HepG2 (cell line): ENCODE results near the gene AURKA. TPM values are rescaled to one million over a fixed set of nuclear protein-coding genes. Genes with fewer than 3 reads are reported as not detected.

ENCODE experiments used
- ATAC-seq: fragments of 200-7000 bp; cut with Tn5 transposase; 3 replicates; pipeline ENCODE4 v1.9.1; 2020; ENCODE audit warnings: mild to moderate bottlenecking, moderate library complexity
- BruUV-seq: library from RNA; stranded (reverse); fragments of 400-500 nt; replicated peaks from 2 replicates; lab custom pipeline; 2021; lab: Mats Ljungman, UMichigan
- CTCF ChIA-PET: fragments of 300-600 bp; formaldehyde crosslinking; extraction: SDS; loops from one replicate; lab custom pipeline; 2021; ENCODE audit warnings: low total read pairs, inconsistent platforms, low intra/inter-chr PET ratio; lab: Yijun Ruan, JAX
- POLR2A ChIA-PET: fragments of 350-600 bp; sonication (Branson Sonifier 250); formaldehyde crosslinking; loops from one replicate; lab custom pipeline; 2020; ENCODE audit warnings: antibody characterized with exemption, inconsistent platforms; lab: Yijun Ruan, JAX
- DNase-seq: peaks from one replicate; pipeline ENCODE4 v3.0.0-alpha.2; 2015; ENCODE audit warnings: low spot score
- FAIRE-seq: peaks from 3 replicates; lab custom pipeline; 2011; peaks lifted over from hg19 to GRCh38; lab: Jason Lieb, UNC
- H2AFZ ChIP-seq: one replicate; pipeline ENCODE4 v1.6.1; 2011; ENCODE audit warnings: low read length, inconsistent platforms
- H3K27ac ChIP-seq: fragments of 300-600 bp; 3 replicates; pipeline ENCODE4 v1.8.0; 2011; ENCODE audit warnings: mixed run types, mild to moderate bottlenecking, mixed read lengths, low read length, inconsistent platforms; ENCODE audit not compliant: insufficient read depth; ENCODE audit errors: extremely low read length
- H3K27me3 ChIP-seq, 2 experiments: fragments of 200-600 bp in 1 of 2; 2 replicates in 1 of 2; 3 replicates in 1 of 2; pipeline versions ENCODE4 v1.6.0 to v1.8.0; 2011; ENCODE audit warnings: low read length in 2 of 2, mild to moderate bottlenecking in 2 of 2, moderate library complexity in 2 of 2, inconsistent platforms in 1 of 2; ENCODE audit not compliant: insufficient read depth in 2 of 2, control insufficient read depth in 1 of 2
- H3K36me3 ChIP-seq, 2 experiments: fragments of 200-600 bp in 1 of 2; replicated peaks in 1 of 2; 2 replicates in 1 of 2; 3 replicates in 1 of 2; pipeline versions ENCODE4 v1.5.1 to v1.8.0; 2011; ENCODE audit warnings: low read length in 2 of 2, inconsistent platforms in 1 of 2; ENCODE audit not compliant: insufficient read depth in 2 of 2, control insufficient read depth in 1 of 2
- H3K4me1 ChIP-seq: 2 replicates; pipeline ENCODE4 v1.5.1; 2012; ENCODE audit warnings: low read length, inconsistent platforms; ENCODE audit not compliant: insufficient read depth
- H3K4me2 ChIP-seq: 2 replicates; pipeline ENCODE4 v1.6.0; 2011; ENCODE audit warnings: low read depth, low read length, inconsistent platforms
- H3K4me3 ChIP-seq, 3 experiments: fragments of 200-600 bp in 1 of 3; sonication (generic), shearing (Covaris generic) in 1 of 3; replicated peaks in 1 of 3; 2 replicates each; pipeline ENCODE4 v1.5.1; 2011 to 2016; ENCODE audit warnings: low read length in 3 of 3, inconsistent platforms in 2 of 3, low read depth in 2 of 3, mild to moderate bottlenecking in 2 of 3, control low read depth in 1 of 3, mixed read lengths in 1 of 3; ENCODE audit not compliant: insufficient read depth in 1 of 3
- H3K79me2 ChIP-seq: one replicate; pipeline ENCODE4 v1.6.1; 2011; ENCODE audit warnings: low read length, inconsistent platforms; ENCODE audit not compliant: insufficient read depth
- H3K9ac ChIP-seq: 2 replicates; pipeline ENCODE4 v1.6.0; 2011; ENCODE audit warnings: mild to moderate bottlenecking, low read depth, low read length, inconsistent platforms; ENCODE audit not compliant: insufficient read depth
- H3K9me3 ChIP-seq: 2 replicates; pipeline ENCODE4 v1.5.1; 2012; ENCODE audit warnings: mild to moderate bottlenecking, low read length
- H4K20me1 ChIP-seq: 2 replicates; pipeline ENCODE4 v1.6.0; 2011; ENCODE audit warnings: inconsistent platforms, mild to moderate bottlenecking, low read length, moderate library complexity; ENCODE audit not compliant: insufficient read depth
- BATF2 ChIP-seq: sonication (generic); formaldehyde crosslinking; IDR thresholded peaks from 2 replicates; pipeline ENCODE4 v1.8.0; 2022; ENCODE audit warnings: mild to moderate bottlenecking, missing genetic modification reagents, moderate library complexity
- DR1 ChIP-seq: sonication (generic); formaldehyde crosslinking; IDR thresholded peaks from 2 replicates; pipeline ENCODE4 v1.8.0; 2021; ENCODE audit warnings: mild to moderate bottlenecking, missing genetic modification reagents, inconsistent platforms
- HDAC6 ChIP-seq: fragments of 200-600 bp; sonication (generic); IDR thresholded peaks from 2 replicates; pipeline ENCODE4 v1.7.0; 2017; ENCODE audit warnings: mild to moderate bottlenecking, antibody characterized with exemption, low read length, low read depth
- HNF1A ChIP-seq, 2 experiments: sonication (generic) in 1 of 2; formaldehyde crosslinking in 1 of 2; IDR thresholded peaks; 2 replicates each; pipeline versions ENCODE4 v1.4.0 to v1.6.1; 2016 to 2020; ENCODE audit warnings: borderline replicate concordance in 1 of 2, low read depth in 1 of 2, mild to moderate bottlenecking in 1 of 2, missing genetic modification reagents in 1 of 2
- HNRNPUL1 ChIP-seq: fragments of 200-400 bp; formaldehyde crosslinking; IDR thresholded peaks from 2 replicates; pipeline ENCODE4 v1.6.1; 2017; ENCODE audit warnings: low read depth, mild to moderate bottlenecking, low read length, moderate library complexity
- IRF2 ChIP-seq: IDR thresholded peaks from 2 replicates; pipeline ENCODE4 v1.6.1; 2018; ENCODE audit warnings: missing genetic modification reagents, missing compliant biosample characterization
- RNF2 ChIP-seq: fragments of 450-650 bp; conservative IDR thresholded peaks from 2 replicates; pipeline ENCODE4 v1.6.1; 2016; ENCODE audit warnings: low read depth
- SAP130 ChIP-seq: IDR thresholded peaks from 2 replicates; pipeline ENCODE4 v1.6.1; 2016; ENCODE audit warnings: low read depth
- SNAI1 ChIP-seq: sonication (generic); formaldehyde crosslinking; IDR thresholded peaks from 2 replicates; pipeline ENCODE4 v1.5.0; 2020; ENCODE audit warnings: mild to moderate bottlenecking, missing genetic modification reagents, borderline replicate concordance
- SRF ChIP-seq: IDR thresholded peaks from 2 replicates; pipeline ENCODE4 v1.6.1; 2011; ENCODE audit warnings: mild to moderate bottlenecking, low read depth, low read length, moderate library complexity
- TP53 ChIP-seq: sonication (generic); formaldehyde crosslinking; conservative IDR thresholded peaks from 2 replicates; pipeline ENCODE4 v1.4.0; 2020; ENCODE audit warnings: missing genetic modification reagents
- ZBTB2 ChIP-seq: sonication (generic); formaldehyde crosslinking; IDR thresholded peaks from 2 replicates; pipeline ENCODE4 v1.8.0; 2022; ENCODE audit warnings: low read depth, missing genetic modification reagents
- ZNF230 ChIP-seq: sonication (generic); formaldehyde crosslinking; IDR thresholded peaks from 2 replicates; pipeline ENCODE4 v1.4.0; 2020; ENCODE audit warnings: mild to moderate bottlenecking, missing genetic modification reagents
- ZNF33A ChIP-seq: sonication (generic); formaldehyde crosslinking; IDR thresholded peaks from 2 replicates; pipeline ENCODE4 v1.5.1; 2020; ENCODE audit warnings: missing genetic modification reagents, mild to moderate bottlenecking, moderate library complexity, borderline replicate concordance
- ZNF451 ChIP-seq: sonication (generic); formaldehyde crosslinking; IDR thresholded peaks from 2 replicates; pipeline ENCODE4 v1.5.0; 2020; ENCODE audit warnings: mild to moderate bottlenecking, missing genetic modification reagents
- ZNF800 ChIP-seq: sonication (generic); formaldehyde crosslinking; IDR thresholded peaks from 2 replicates; pipeline ENCODE4 v1.4.0; 2020; ENCODE audit warnings: missing genetic modification reagents
- ZNF850 ChIP-seq: sonication (generic); formaldehyde crosslinking; conservative IDR thresholded peaks from 2 replicates; pipeline ENCODE4 v1.9.0; 2021; ENCODE audit warnings: mild to moderate bottlenecking, missing genetic modification reagents
- WGBS: methylation state at CpG from one replicate; pipeline ENCODE4 v1.1.6; 2017; ENCODE audit warnings: low lambda C conversion rate; 5-methylcytosine and 5-hydroxymethylcytosine counted together
- in situ Hi-C: cut with HindIII; loops from 2 replicates; pipeline ENCODE4 v1.10.0; 2017; ENCODE audit warnings: low pct_unique_long_range_greater_than_20kb; ENCODE audit not compliant: extremely low pct_ligation_motif_present
- intact Hi-C: fragments of 100-400 bp; cut with micrococcal nuclease; formaldehyde crosslinking; loops from one replicate; pipeline ENCODE4 v1.10.0; 2022; ENCODE audit not compliant: unreplicated experiment
- polyA plus RNA-seq, 8 experiments: library from polyadenylated mRNA; depleted of rRNA in 3 of 8; stranded (reverse) in 7 of 8; unstranded in 1 of 8; fragments of >200 nt; fragmentation: Illumina TruSeq in 4 of 8; extraction: Trizol in 4 of 8; gene quantifications; 2 replicates each; pipeline versions ENCODE4 v1.2.1 to v1.2.3, GENCODE V29; 2011 to 2016; ENCODE audit warnings: low read depth in 4 of 8, missing spikeins in 1 of 8, mixed read lengths in 1 of 8; ENCODE audit not compliant: insufficient read depth in 1 of 8
- total RNA-seq, 5 experiments: library from RNA; depleted of rRNA; stranded (reverse); fragments of >200 nt; fragmentation: Illumina TruSeq; extraction: Trizol; gene quantifications; 2 replicates each; pipeline ENCODE4 v1.2.3, GENCODE V29; 2016; ENCODE audit warnings: low read depth in 1 of 5

The AURKA gene
- total and polyA plus RNA-seq, 2 of the 13 experiments (the other 11 are each of a cell fraction or from before 2014, with no cell fraction given): 96.4 to 224 TPM

- Histone ChIP-seq H4K20me1 (no peaks in the 10 kb centered on the region), H3K4me2 (no peak overlapping the region), H3K27me3 (no peaks in the 10 kb centered on the region), H3K36me3 (no peaks in the 10 kb centered on the region), H3K27ac (no peak overlapping the region), H2AFZ (no peak overlapping the region), H3K79me2 (no peaks in the 10 kb centered on the region), H3K4me3 (no peak overlapping the region), H3K9me3 (no peaks in the 10 kb centered on the region), H3K4me1 (peaks cover 34% of the 10 kb centered on the region), H3K9ac (no peak overlapping the region)
- FAIRE-seq: no peak
- ChIA-PET CTCF (no interaction called here), POLR2A (no interaction called here)
- intact Hi-C loops: no loop called here
- WGBS: 87% methylated on average over 9 of the region's 9 CpGs
- no TSS peak for BruUV-seq
- DNase-seq: no peak
- TF ChIP-seq ZNF850 (CRISPR knock-in tag) (no peak), IRF2 (CRISPR knock-in tag) (no peak), RNF2 (no peak), HNRNPUL1 (no peak), ZNF800 (CRISPR knock-in tag) (no peak), ZNF33A (CRISPR knock-in tag) (no peak), SNAI1 (CRISPR knock-in tag) (no peak), BATF2 (CRISPR knock-in tag) (no peak), ZNF451 (CRISPR knock-in tag) (no peak), SAP130 (no peak), ZNF230 (no peak), HNF1A (IDR thresholded peaks at IDR 0.05; ENCODE audit: low read depth) (no peak), HNF1A (CRISPR knock-in tag; IDR thresholded peaks at IDR 0.05; ENCODE audit: borderline replicate concordance) (no peak), TP53 (CRISPR knock-in tag) (no peak), DR1 (CRISPR knock-in tag) (no peak), ZBTB2 (no peak), SRF (no peak), HDAC6 (no peak)
- TF ChIP-seq, all 625 proteins: peak for 0
- ATAC-seq: no peak
- in situ Hi-C loops: no loop called here
These were observed 34.0 kb upstream of the AURKA start for GRCh38 chr20:56426026-56426425.
